H9 (cell line): ENCODE results near the gene PIK3R4. TPM values are rescaled to one million over a fixed set of nuclear protein-coding genes. Genes with fewer than 3 reads are reported as not detected.

Source experiments
- DNase-seq: peaks from one replicate; pipeline ENCODE4 v3.0.0-alpha.2; 2017
- H2AFZ ChIP-seq: one replicate; pipeline ENCODE4 v1.6.1; 2013; ENCODE audit warnings: mild to moderate bottlenecking, low read length, control low read depth, moderate library complexity
- H2AK5ac ChIP-seq: 2 replicates; pipeline ENCODE4 v1.6.1; 2013; ENCODE audit warnings: low read length, control low read depth, mixed read lengths; ENCODE audit not compliant: insufficient read length
- H2BK120ac ChIP-seq: one replicate; pipeline ENCODE4 v1.6.1; 2013; ENCODE audit warnings: low read depth, mild to moderate bottlenecking, low read length, control low read depth, inconsistent platforms; ENCODE audit not compliant: poor library complexity, severe bottlenecking
- H2BK12ac ChIP-seq: 2 replicates; pipeline ENCODE4 v1.6.1; 2013; ENCODE audit warnings: low read length, control low read depth, mixed read lengths, low read depth; ENCODE audit not compliant: insufficient read length
- H2BK15ac ChIP-seq: 2 replicates; pipeline ENCODE4 v1.6.1; 2013; ENCODE audit warnings: low read depth, low read length, control low read depth
- H2BK20ac ChIP-seq: one replicate; pipeline ENCODE4 v1.6.1; 2013; ENCODE audit warnings: low read depth, mild to moderate bottlenecking, low read length, control low read depth, inconsistent platforms; ENCODE audit not compliant: poor library complexity, severe bottlenecking
- H2BK5ac ChIP-seq: 2 replicates; pipeline ENCODE4 v1.6.1; 2013; ENCODE audit warnings: low read length, control low read depth, mixed read lengths; ENCODE audit not compliant: insufficient read length
- H3K14ac ChIP-seq: 2 replicates; pipeline ENCODE4 v1.6.1; 2013; ENCODE audit warnings: low read length, control low read depth; ENCODE audit not compliant: insufficient read depth
- H3K18ac ChIP-seq: 2 replicates; pipeline ENCODE4 v1.6.1; 2013; ENCODE audit warnings: low read depth, mild to moderate bottlenecking, mixed read lengths, low read length, control low read depth; ENCODE audit not compliant: insufficient read length
- H3K23ac ChIP-seq: 2 replicates; pipeline ENCODE4 v1.6.1; 2013; ENCODE audit warnings: low read length, control low read depth, mixed read lengths, low read depth; ENCODE audit not compliant: insufficient read length
- H3K23me2 ChIP-seq: 2 replicates; pipeline ENCODE4 v1.6.1; 2013; ENCODE audit warnings: low read depth, mild to moderate bottlenecking, mixed read lengths, low read length, control low read depth; ENCODE audit not compliant: insufficient read length, poor library complexity, severe bottlenecking
- H3K27ac ChIP-seq: 2 replicates; pipeline ENCODE4 v1.5.1; 2013; ENCODE audit warnings: low read length, control low read depth, mixed read lengths, low read depth; ENCODE audit not compliant: insufficient read length
- H3K27me3 ChIP-seq: 2 replicates; pipeline ENCODE4 v1.6.1; 2013; ENCODE audit warnings: low read length, control low read depth, inconsistent platforms; ENCODE audit not compliant: insufficient read depth
- H3K4ac ChIP-seq: 2 replicates; pipeline ENCODE4 v1.6.1; 2013; ENCODE audit warnings: low read depth, mild to moderate bottlenecking, control low read depth, inconsistent platforms, low read length, moderate library complexity
- H3K4me1 ChIP-seq: 2 replicates; pipeline ENCODE4 v1.6.1; 2013; ENCODE audit warnings: low read length, control low read depth, inconsistent platforms; ENCODE audit not compliant: insufficient read depth
- H3K4me2 ChIP-seq: 2 replicates; pipeline ENCODE4 v1.6.1; 2013; ENCODE audit warnings: low read length, control low read depth, mixed read lengths; ENCODE audit not compliant: insufficient read length, insufficient read depth
- H3K56ac ChIP-seq: 2 replicates; pipeline ENCODE4 v1.6.1; 2013; ENCODE audit warnings: low read depth, mild to moderate bottlenecking, mixed read lengths, low read length, control low read depth; ENCODE audit not compliant: insufficient read length
- H3K79me1 ChIP-seq: 2 replicates; pipeline ENCODE4 v1.6.1; 2013; ENCODE audit warnings: low read depth, mild to moderate bottlenecking, moderate library complexity, low read length, control low read depth, inconsistent platforms; ENCODE audit not compliant: insufficient read depth, poor library complexity, severe bottlenecking
- H3K79me2 ChIP-seq: 2 replicates; pipeline ENCODE4 v1.6.1; 2013; ENCODE audit warnings: low read length, control low read depth, inconsistent platforms; ENCODE audit not compliant: insufficient read depth
- H3K9ac ChIP-seq: 2 replicates; pipeline ENCODE4 v1.6.1; 2013; ENCODE audit warnings: low read length, control low read depth, mixed read lengths; ENCODE audit not compliant: insufficient read length; ENCODE audit errors: extremely low read depth
- H3K9me3 ChIP-seq: one replicate; pipeline ENCODE4 v1.6.1; 2013; ENCODE audit warnings: low read depth, low read length, inconsistent platforms; ENCODE audit not compliant: control insufficient read depth
- H3T11ph ChIP-seq: one replicate; pipeline ENCODE4 v1.6.1; 2013; ENCODE audit warnings: mild to moderate bottlenecking, low read length, control low read depth, inconsistent platforms
- H4K20me1 ChIP-seq: one replicate; pipeline ENCODE4 v1.6.1; 2013; ENCODE audit not compliant: control insufficient read depth, insufficient read length, insufficient read depth
- H4K5ac ChIP-seq: 2 replicates; pipeline ENCODE4 v1.6.1; 2013; ENCODE audit warnings: low read depth, mild to moderate bottlenecking, mixed read lengths, low read length, control low read depth; ENCODE audit not compliant: insufficient read length
- H4K8ac ChIP-seq: replicated peaks from 2 replicates; pipeline ENCODE4 v1.6.1; 2013; ENCODE audit warnings: low read length, control low read depth, mixed read lengths, low read depth; ENCODE audit not compliant: insufficient read length
- H4K91ac ChIP-seq: 2 replicates; pipeline ENCODE4 v1.6.1; 2013; ENCODE audit warnings: low read depth, mild to moderate bottlenecking, moderate library complexity, mixed read lengths, low read length, control low read depth; ENCODE audit not compliant: insufficient read length
- H3K27ac Mint-ChIP-seq, 3 experiments: 2 replicates in 2 of 3; 3 replicates in 1 of 3; pipeline ENCODE4 v1.8.0; 2020 to 2021; ENCODE audit warnings: mixed read lengths in 3 of 3, mild to moderate bottlenecking in 1 of 3, moderate library complexity in 1 of 3
- H3K27me3 Mint-ChIP-seq: 2 replicates; pipeline ENCODE4 v1.8.0; 2021; ENCODE audit warnings: low read depth, mild to moderate bottlenecking, moderate library complexity, mixed read lengths
- H3K36me3 Mint-ChIP-seq, 3 experiments: 2 replicates in 2 of 3; 3 replicates in 1 of 3; pipeline ENCODE4 v1.8.0; 2020 to 2021; ENCODE audit warnings: low read depth in 3 of 3, mixed read lengths in 3 of 3; ENCODE audit not compliant: insufficient read depth in 1 of 3
- H3K4me1 Mint-ChIP-seq, 2 experiments: 2 replicates each; pipeline ENCODE4 v1.8.0; 2020; ENCODE audit warnings: mixed read lengths in 2 of 2
- H3K4me3 Mint-ChIP-seq, 2 experiments: 2 replicates in 1 of 2; 3 replicates in 1 of 2; pipeline ENCODE4 v1.8.0; 2020 to 2021; ENCODE audit warnings: mild to moderate bottlenecking in 2 of 2, mixed read lengths in 2 of 2, moderate library complexity in 1 of 2
- H3K9me3 Mint-ChIP-seq, 2 experiments: 2 replicates in 1 of 2; 3 replicates in 1 of 2; pipeline ENCODE4 v1.8.0; 2020; ENCODE audit warnings: mild to moderate bottlenecking in 2 of 2, mixed read lengths in 2 of 2, moderate library complexity in 1 of 2
- CTCF ChIP-seq: fragments of 200-600 bp; sonication (generic); conservative IDR thresholded peaks from 3 replicates; pipeline ENCODE4 v1.8.0; 2021; ENCODE audit warnings: antibody characterized with exemption, mild to moderate bottlenecking
- WGBS: extraction: QIAGEN DNeasy Blood & Tissue Kit; methylation state at CpG from one replicate; pipeline ENCODE4 v1.1.7; 2013; ENCODE audit warnings: missing lambda C conversion rate, low lambda C conversion rate, mixed read lengths; ENCODE audit not compliant: insufficient read length; ENCODE audit errors: extremely low coverage; 5-methylcytosine and 5-hydroxymethylcytosine counted together
- total RNA-seq: library from RNA; stranded (reverse); gene quantifications from 2 replicates; pipeline ENCODE4 v1.2.1, GENCODE V29; 2021

The PIK3R4 gene
- total RNA-seq, 1 experiment from 2014 or later, result 28.6 TPM

- H3K4ac ChIP-seq, result no peak overlapping the region
- H4K5ac ChIP-seq, result no peak overlapping the region
- no peak overlapping the region for H3K14ac ChIP-seq
- no peak overlapping the region for H3K27ac Mint-ChIP-seq
- no peak overlapping the region for H4K91ac ChIP-seq
- H3K18ac ChIP-seq, result no peak overlapping the region
- no peak overlapping the region for H2BK20ac ChIP-seq
- no peaks in the 10 kb centered on the region for H3K23me2 ChIP-seq
- peaks cover 0 to 8% of the 10 kb centered on the region in 2 experiments; a peak in 3 of 5 replicates for H3K9me3 Mint-ChIP-seq
- peaks cover 4% of the 10 kb centered on the region in 2 experiments; a peak in 3 of 4 replicates for H3K4me1 Mint-ChIP-seq
- no CpG with 5 or more reads among the region's 5 CpGs for WGBS
- H4K8ac ChIP-seq, result no peak overlapping the region
- no peak overlapping the region for H3K4me2 ChIP-seq
- no peak overlapping the region for H3K23ac ChIP-seq
- no peaks in the 10 kb centered on the region for H3K27me3 ChIP-seq
- no peaks in the 10 kb centered on the region for H3K9me3 ChIP-seq
- no peak overlapping the region for H2AK5ac ChIP-seq
- H3K9ac ChIP-seq, result no peak overlapping the region
- H3T11ph ChIP-seq, result no peak overlapping the region
- H3K36me3 Mint-ChIP-seq, result peaks cover 5 to 14% (median 10%) of the 10 kb centered on the region in 3 experiments
- H3K4me3 Mint-ChIP-seq, result no peak overlapping the region
- H3K27me3 Mint-ChIP-seq, result no peaks in the 10 kb centered on the region
- no peak overlapping the region for H2BK120ac ChIP-seq
- H3K56ac ChIP-seq, result no peak overlapping the region
- H4K20me1 ChIP-seq, result no peaks in the 10 kb centered on the region
- no peak for DNase-seq
- TF ChIP-seq CTCF, result no peak
- no peak overlapping the region for H2AFZ ChIP-seq
- no peak overlapping the region for H2BK15ac ChIP-seq
- no peak overlapping the region for H2BK12ac ChIP-seq
- no peak overlapping the region for H2BK5ac ChIP-seq
- no peaks in the 10 kb centered on the region for H3K79me1 ChIP-seq
- H3K27ac ChIP-seq, result no peak overlapping the region
- no peaks in the 10 kb centered on the region for H3K79me2 ChIP-seq
- H3K4me1 ChIP-seq, result no peaks in the 10 kb centered on the region
These were observed 90.0 kb downstream of the PIK3R4 start for GRCh38 chr3:130656627-130657026.
